Effector memory CD4-positive, alpha-beta T cell (primary cell): ENCODE measurements around the gene KIFC1.

ENCODE experiments used
- DNase-seq, 3 donors: peaks; one replicate each; pipeline ENCODE4 v3.0.0-alpha.2; 2020
- H3K27ac ChIP-seq: 2 replicates; pipeline ENCODE4 v1.7.0; 2013; ENCODE audit warnings: mild to moderate bottlenecking, low read length, moderate library complexity; ENCODE audit not compliant: insufficient read depth, poor library complexity, severe bottlenecking
- H3K27me3 ChIP-seq: replicated peaks from 2 replicates; pipeline ENCODE4 v1.7.0; 2013; ENCODE audit warnings: mild to moderate bottlenecking, low read length; ENCODE audit not compliant: insufficient read depth, control insufficient read depth, poor library complexity, severe bottlenecking
- H3K36me3 ChIP-seq: 2 replicates; pipeline ENCODE4 v1.7.0; 2013; ENCODE audit warnings: mild to moderate bottlenecking, low read length, moderate library complexity; ENCODE audit not compliant: control insufficient read depth, insufficient read depth
- H3K4me1 ChIP-seq: 2 replicates; pipeline ENCODE4 v1.7.0; 2013; ENCODE audit warnings: low read length, mild to moderate bottlenecking; ENCODE audit not compliant: control insufficient read depth, insufficient read depth, poor library complexity, severe bottlenecking
- H3K4me3 ChIP-seq: 2 replicates; pipeline ENCODE4 v1.7.0; 2013; ENCODE audit warnings: low read length, low read depth, mild to moderate bottlenecking; ENCODE audit not compliant: insufficient read depth, poor library complexity, severe bottlenecking
- H3K9me3 ChIP-seq: 2 replicates; pipeline ENCODE4 v1.7.0; 2013; ENCODE audit warnings: mild to moderate bottlenecking, low read length, moderate library complexity; ENCODE audit not compliant: control insufficient read depth

The KIFC1 gene

GRCh38 chr6:33441457-33441856 lies 49.8 kb downstream of the KIFC1 start:
- no peak for DNase-seq

GRCh38 chr6:33442283-33442682 lies 50.7 kb downstream of the KIFC1 start:
- peaks cover 67% of the 10 kb centered on the region for H3K36me3 ChIP-seq

More at GRCh38 chr6:33441457-33441856, 49.8 kb downstream of the KIFC1 start:
- Histone ChIP-seq H3K9me3 (no peaks in the 10 kb centered on the region), H3K27me3 (no peaks in the 10 kb centered on the region), H3K36me3 (peaks cover 75% of the 10 kb centered on the region), H3K4me1 (no peaks in the 10 kb centered on the region), H3K4me3 (no peak overlapping the region), H3K27ac (no peak overlapping the region)

GRCh38 chr6:33443025-33443424 lies 51.4 kb downstream of the KIFC1 start:
- Histone ChIP-seq H3K27ac (no peak overlapping the region), H3K9me3 (no peaks in the 10 kb centered on the region), H3K36me3 (peaks cover 66% of the 10 kb centered on the region), H3K4me1 (no peaks in the 10 kb centered on the region), H3K4me3 (no peak overlapping the region), H3K27me3 (no peaks in the 10 kb centered on the region)
- DNase-seq = no peak

More at GRCh38 chr6:33442283-33442682, 50.7 kb downstream of the KIFC1 start:
- Histone ChIP-seq H3K4me1 (no peaks in the 10 kb centered on the region), H3K4me3 (no peak overlapping the region), H3K27ac (no peak overlapping the region), H3K9me3 (no peaks in the 10 kb centered on the region), H3K27me3 (no peaks in the 10 kb centered on the region)
- no peak for DNase-seq

GRCh38 chr6:33443619-33444504 lies 52.2 kb downstream of the KIFC1 start:
- no peaks in the 10 kb centered on the region for H3K4me1 ChIP-seq
- H3K9me3 ChIP-seq = no peaks in the 10 kb centered on the region
- no peak for DNase-seq
- H3K36me3 ChIP-seq = peaks cover 68% of the 10 kb centered on the region
- H3K4me3 ChIP-seq = no peak overlapping the region
- H3K27me3 ChIP-seq = no peaks in the 10 kb centered on the region
- H3K27ac ChIP-seq = no peak overlapping the region

GRCh38 chr6:33445119-33445603 lies 53.5 kb downstream of the KIFC1 start:
- no peaks in the 10 kb centered on the region for H3K9me3 ChIP-seq
- peaks cover 62% of the 10 kb centered on the region for H3K36me3 ChIP-seq
- H3K4me1 ChIP-seq = no peaks in the 10 kb centered on the region
- no peak overlapping the region for H3K4me3 ChIP-seq
- no peak for DNase-seq
- no peak overlapping the region for H3K27ac ChIP-seq
- no peaks in the 10 kb centered on the region for H3K27me3 ChIP-seq

- Histone ChIP-seq H3K9me3 (no peaks in the 10 kb centered on the region), H3K36me3 (peaks cover 53% of the 10 kb centered on the region), H3K4me1 (no peaks in the 10 kb centered on the region), H3K27me3 (no peaks in the 10 kb centered on the region), H3K27ac (no peak overlapping the region), H3K4me3 (no peak overlapping the region)
- DNase-seq = no peak
These were observed 54.7 kb downstream of the KIFC1 start for GRCh38 chr6:33446356-33446755.

GRCh38 chr6:33450434-33450833 lies 58.8 kb downstream of the KIFC1 start:
- no peak for DNase-seq

GRCh38 chr6:33451606-33452005 lies 60.0 kb downstream of the KIFC1 start:
- Histone ChIP-seq H3K9me3 (no peaks in the 10 kb centered on the region), H3K4me3 (no peak overlapping the region), H3K27ac (no peak overlapping the region), H3K36me3 (peaks cover 21% of the 10 kb centered on the region), H3K4me1 (peaks cover 15% of the 10 kb centered on the region), H3K27me3 (no peaks in the 10 kb centered on the region)
- DNase-seq = no peak

More at GRCh38 chr6:33450434-33450833, 58.8 kb downstream of the KIFC1 start:
- Histone ChIP-seq H3K4me1 (peaks cover 15% of the 10 kb centered on the region), H3K4me3 (no peak overlapping the region), H3K36me3 (peaks cover 25% of the 10 kb centered on the region), H3K9me3 (no peaks in the 10 kb centered on the region), H3K27me3 (no peaks in the 10 kb centered on the region), H3K27ac (no peak overlapping the region)

- H3K27ac ChIP-seq = peak overlapping the region; percentile 22
- H3K4me1 ChIP-seq = peaks cover 15% of the 10 kb centered on the region
- DNase-seq = no peak
- no peak overlapping the region for H3K4me3 ChIP-seq
- peaks cover 21% of the 10 kb centered on the region for H3K36me3 ChIP-seq
- H3K27me3 ChIP-seq = no peaks in the 10 kb centered on the region
- no peaks in the 10 kb centered on the region for H3K9me3 ChIP-seq
These were observed 60.9 kb downstream of the KIFC1 start for GRCh38 chr6:33452496-33452895.

- DNase-seq = no peak
- Histone ChIP-seq H3K9me3 (no peaks in the 10 kb centered on the region), H3K4me1 (peaks cover 15% of the 10 kb centered on the region), H3K36me3 (peaks cover 12% of the 10 kb centered on the region), H3K27me3 (no peaks in the 10 kb centered on the region), H3K27ac (peak overlapping the region; percentile 75), H3K4me3 (peak overlapping the region; percentile 88)
These were observed 61.9 kb downstream of the KIFC1 start for GRCh38 chr6:33453393-33454008.
